SK-N-SH treated with all-trans-retinoic acid at 6 μM for 48 hours (cell line): ENCODE data around the gene TNK2.
A peak's percentile ranks its signal among the peaks of the same experiment; 100 is the strongest.
"Not testable (repeated sequence)": the region's sequence is repeated elsewhere in the genome, so short reads cannot be mapped to it uniquely, and the experiment has no call there.

Experiments
- ATAC-seq: fragments of 200-7000 bp; cut with Tn5 transposase; 3 replicates; pipeline ENCODE4 v1.9.1; 2020; ENCODE audit warnings: mild to moderate bottlenecking, moderate library complexity
- ARNTL ChIP-seq: fragments of 450-650 bp; formaldehyde crosslinking; IDR thresholded peaks from 2 replicates; pipeline ENCODE4 v1.5.0; 2020; ENCODE audit warnings: low read depth, mild to moderate bottlenecking, moderate library complexity, borderline replicate concordance
- BACH2 ChIP-seq: fragments of 250-450 bp; sonication (Bioruptor Pico); IDR thresholded peaks from 2 replicates; pipeline ENCODE4 v1.9.0; 2021; ENCODE audit warnings: mild to moderate bottlenecking, borderline replicate concordance
- CSDC2 ChIP-seq: fragments of 250-450 bp; sonication (Bioruptor Pico); IDR thresholded peaks from 2 replicates; pipeline ENCODE4 v1.5.0; 2020; ENCODE audit warnings: mild to moderate bottlenecking, moderate library complexity
- ESRRG ChIP-seq: fragments of 250-450 bp; sonication (Bioruptor Pico); IDR thresholded peaks from 2 replicates; pipeline ENCODE4 v1.6.1; 2021; ENCODE audit warnings: mild to moderate bottlenecking
- GLIS3 ChIP-seq: fragments of 250-450 bp; sonication (Bioruptor Pico); IDR thresholded peaks from 2 replicates; pipeline ENCODE4 v1.5.0; 2020; ENCODE audit warnings: mild to moderate bottlenecking, moderate library complexity
- OSR1 ChIP-seq: fragments of 250-450 bp; sonication (Bioruptor Pico); IDR thresholded peaks from 2 replicates; pipeline ENCODE4 v1.8.0; 2022; ENCODE audit warnings: moderate library complexity, mild to moderate bottlenecking, inconsistent platforms
- PPARA ChIP-seq: fragments of 250-450 bp; sonication (Bioruptor Pico); IDR thresholded peaks from 2 replicates; pipeline ENCODE4 v1.5.0; 2020; ENCODE audit warnings: mild to moderate bottlenecking, borderline replicate concordance
- RARB ChIP-seq: fragments of 250-450 bp; sonication (Bioruptor Pico); IDR thresholded peaks from 2 replicates; pipeline ENCODE4 v1.8.0; 2021; ENCODE audit warnings: mild to moderate bottlenecking, moderate library complexity
- TCF4 ChIP-seq: fragments of 250-450 bp; sonication (Bioruptor Pico); IDR thresholded peaks from 2 replicates; pipeline ENCODE4 v1.8.0; 2021; ENCODE audit warnings: mild to moderate bottlenecking, moderate library complexity, borderline replicate concordance
- ZC3H10 ChIP-seq: fragments of 250-450 bp; sonication (Bioruptor Pico); IDR thresholded peaks from 2 replicates; pipeline ENCODE4 v1.5.1; 2021; ENCODE audit warnings: mild to moderate bottlenecking, moderate library complexity
- ZFP3 ChIP-seq: fragments of 250-450 bp; sonication (Bioruptor Pico); IDR thresholded peaks from 2 replicates; pipeline ENCODE4 v1.5.0; 2020; ENCODE audit warnings: mild to moderate bottlenecking, moderate library complexity
- ZFP30 ChIP-seq: fragments of 450-650 bp; formaldehyde crosslinking; IDR thresholded peaks from 2 replicates; pipeline ENCODE4 v1.5.0; 2022; ENCODE audit warnings: mild to moderate bottlenecking, moderate library complexity
- ZNF70 ChIP-seq: fragments of 450-650 bp; formaldehyde crosslinking; IDR thresholded peaks from 2 replicates; pipeline ENCODE4 v1.5.0; 2020; ENCODE audit warnings: mild to moderate bottlenecking, moderate library complexity
- TF ChIP-seq, protein P1 (sequence below): fragments of 250-450 bp; sonication (Bioruptor Pico); IDR thresholded peaks from 2 replicates; pipeline ENCODE4 v1.5.0; 2020; ENCODE audit warnings: mild to moderate bottlenecking, moderate library complexity
- TF ChIP-seq, protein P2 (sequence below): fragments of 250-450 bp; sonication (Bioruptor Pico); IDR thresholded peaks from 2 replicates; pipeline ENCODE4 v1.8.0; 2020; ENCODE audit warnings: mild to moderate bottlenecking, moderate library complexity, borderline replicate concordance
- TF ChIP-seq, protein P3 (sequence below): fragments of 250-450 bp; sonication (Bioruptor Pico); IDR thresholded peaks from 2 replicates; pipeline ENCODE4 v1.5.1; 2021; ENCODE audit warnings: mild to moderate bottlenecking, moderate library complexity
- TF ChIP-seq, protein P4 (sequence below): fragments of 250-450 bp; sonication (Bioruptor Pico); IDR thresholded peaks from 2 replicates; pipeline ENCODE4 v1.5.1; 2020; ENCODE audit warnings: low read depth, mild to moderate bottlenecking, moderate library complexity

The TNK2 gene

DNA sequence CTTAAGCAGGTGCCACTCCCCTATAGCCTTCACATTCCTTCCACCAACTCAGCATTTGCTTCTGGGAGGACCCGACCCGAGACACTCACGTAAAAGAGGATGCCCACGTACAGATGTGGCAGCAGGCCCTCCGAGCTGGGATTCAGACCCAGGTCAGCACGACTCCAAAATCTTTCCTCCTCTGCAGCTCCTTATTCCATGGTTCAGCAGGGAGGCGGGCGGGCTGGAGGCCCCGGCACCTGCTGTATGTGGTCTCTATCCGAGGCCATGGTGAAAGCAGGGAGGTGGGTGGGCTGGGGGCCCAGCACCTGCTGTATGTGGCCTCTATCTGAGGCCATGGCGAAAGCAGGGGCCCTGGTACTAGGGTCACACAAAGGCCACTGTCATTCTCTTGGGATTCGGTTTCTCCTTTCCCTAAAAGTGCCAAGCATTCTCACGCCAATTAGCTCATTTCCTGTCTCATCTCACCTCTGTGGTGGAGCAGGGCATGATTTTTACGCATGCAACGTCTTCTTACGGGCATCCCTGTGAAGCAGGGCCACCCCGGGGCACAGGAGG is 90.7 kb downstream of the TNK2 start:
- ATAC-seq, result no peak
- TF ChIP-seq ARNTL (no peak), ZFP30 (no peak), BACH2 (CRISPR knock-in tag) (no peak), ZC3H10 (no peak), ZNF70 (CRISPR knock-in tag) (no peak), ESRRG (CRISPR knock-in tag) (no peak)
- TF ChIP-seq, protein P1, sequence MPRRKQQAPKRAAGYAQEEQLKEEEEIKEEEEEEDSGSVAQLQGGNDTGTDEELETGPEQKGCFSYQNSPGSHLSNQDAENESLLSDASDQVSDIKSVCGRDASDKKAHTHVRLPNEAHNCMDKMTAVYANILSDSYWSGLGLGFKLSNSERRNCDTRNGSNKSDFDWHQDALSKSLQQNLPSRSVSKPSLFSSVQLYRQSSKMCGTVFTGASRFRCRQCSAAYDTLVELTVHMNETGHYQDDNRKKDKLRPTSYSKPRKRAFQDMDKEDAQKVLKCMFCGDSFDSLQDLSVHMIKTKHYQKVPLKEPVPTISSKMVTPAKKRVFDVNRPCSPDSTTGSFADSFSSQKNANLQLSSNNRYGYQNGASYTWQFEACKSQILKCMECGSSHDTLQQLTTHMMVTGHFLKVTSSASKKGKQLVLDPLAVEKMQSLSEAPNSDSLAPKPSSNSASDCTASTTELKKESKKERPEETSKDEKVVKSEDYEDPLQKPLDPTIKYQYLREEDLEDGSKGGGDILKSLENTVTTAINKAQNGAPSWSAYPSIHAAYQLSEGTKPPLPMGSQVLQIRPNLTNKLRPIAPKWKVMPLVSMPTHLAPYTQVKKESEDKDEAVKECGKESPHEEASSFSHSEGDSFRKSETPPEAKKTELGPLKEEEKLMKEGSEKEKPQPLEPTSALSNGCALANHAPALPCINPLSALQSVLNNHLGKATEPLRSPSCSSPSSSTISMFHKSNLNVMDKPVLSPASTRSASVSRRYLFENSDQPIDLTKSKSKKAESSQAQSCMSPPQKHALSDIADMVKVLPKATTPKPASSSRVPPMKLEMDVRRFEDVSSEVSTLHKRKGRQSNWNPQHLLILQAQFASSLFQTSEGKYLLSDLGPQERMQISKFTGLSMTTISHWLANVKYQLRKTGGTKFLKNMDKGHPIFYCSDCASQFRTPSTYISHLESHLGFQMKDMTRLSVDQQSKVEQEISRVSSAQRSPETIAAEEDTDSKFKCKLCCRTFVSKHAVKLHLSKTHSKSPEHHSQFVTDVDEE (CRISPR knock-in tag), result no peak
- TF ChIP-seq, protein P2, sequence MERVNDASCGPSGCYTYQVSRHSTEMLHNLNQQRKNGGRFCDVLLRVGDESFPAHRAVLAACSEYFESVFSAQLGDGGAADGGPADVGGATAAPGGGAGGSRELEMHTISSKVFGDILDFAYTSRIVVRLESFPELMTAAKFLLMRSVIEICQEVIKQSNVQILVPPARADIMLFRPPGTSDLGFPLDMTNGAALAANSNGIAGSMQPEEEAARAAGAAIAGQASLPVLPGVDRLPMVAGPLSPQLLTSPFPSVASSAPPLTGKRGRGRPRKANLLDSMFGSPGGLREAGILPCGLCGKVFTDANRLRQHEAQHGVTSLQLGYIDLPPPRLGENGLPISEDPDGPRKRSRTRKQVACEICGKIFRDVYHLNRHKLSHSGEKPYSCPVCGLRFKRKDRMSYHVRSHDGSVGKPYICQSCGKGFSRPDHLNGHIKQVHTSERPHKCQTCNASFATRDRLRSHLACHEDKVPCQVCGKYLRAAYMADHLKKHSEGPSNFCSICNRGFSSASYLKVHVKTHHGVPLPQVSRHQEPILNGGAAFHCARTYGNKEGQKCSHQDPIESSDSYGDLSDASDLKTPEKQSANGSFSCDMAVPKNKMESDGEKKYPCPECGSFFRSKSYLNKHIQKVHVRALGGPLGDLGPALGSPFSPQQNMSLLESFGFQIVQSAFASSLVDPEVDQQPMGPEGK (CRISPR knock-in tag), result no peak
- TF ChIP-seq, protein P3, sequence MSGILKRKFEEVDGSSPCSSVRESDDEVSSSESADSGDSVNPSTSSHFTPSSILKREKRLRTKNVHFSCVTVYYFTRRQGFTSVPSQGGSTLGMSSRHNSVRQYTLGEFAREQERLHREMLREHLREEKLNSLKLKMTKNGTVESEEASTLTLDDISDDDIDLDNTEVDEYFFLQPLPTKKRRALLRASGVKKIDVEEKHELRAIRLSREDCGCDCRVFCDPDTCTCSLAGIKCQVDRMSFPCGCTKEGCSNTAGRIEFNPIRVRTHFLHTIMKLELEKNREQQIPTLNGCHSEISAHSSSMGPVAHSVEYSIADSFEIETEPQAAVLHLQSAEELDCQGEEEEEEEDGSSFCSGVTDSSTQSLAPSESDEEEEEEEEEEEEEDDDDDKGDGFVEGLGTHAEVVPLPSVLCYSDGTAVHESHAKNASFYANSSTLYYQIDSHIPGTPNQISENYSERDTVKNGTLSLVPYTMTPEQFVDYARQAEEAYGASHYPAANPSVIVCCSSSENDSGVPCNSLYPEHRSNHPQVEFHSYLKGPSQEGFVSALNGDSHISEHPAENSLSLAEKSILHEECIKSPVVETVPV (CRISPR knock-in tag), result no peak

DNA sequence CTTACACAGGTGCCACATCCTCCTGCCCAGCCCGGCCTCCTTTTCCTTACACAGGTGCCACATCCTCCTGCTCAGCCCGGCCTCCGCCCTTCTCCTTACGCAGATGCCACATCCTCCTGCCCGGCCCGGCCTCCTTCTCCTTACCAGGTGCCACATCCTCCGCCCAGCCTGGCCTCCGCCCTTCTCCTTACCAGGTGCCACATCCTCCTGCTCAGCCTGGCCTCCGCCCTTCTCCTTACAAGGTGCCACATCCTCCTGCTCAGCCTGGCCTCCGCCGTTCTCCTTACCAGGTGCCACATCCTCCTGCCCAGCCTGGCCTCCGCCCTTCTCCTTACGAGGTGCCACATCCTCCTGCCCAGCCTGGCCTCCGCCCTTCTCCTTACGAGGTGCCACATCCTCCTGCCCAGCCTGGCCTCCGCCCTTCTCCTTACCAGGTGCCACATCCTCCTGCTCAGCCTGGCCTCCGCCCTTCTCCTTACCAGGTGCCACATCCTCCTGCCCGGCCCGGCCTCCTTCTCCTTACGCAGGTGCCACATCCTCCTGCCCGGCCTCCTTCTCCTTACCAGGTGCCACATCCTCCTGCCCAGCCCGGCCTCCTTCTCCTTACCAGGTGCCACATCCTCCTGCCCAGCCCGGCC is 92.0 kb downstream of the TNK2 start:
- not testable (repeated sequence) for ATAC-seq

DNA sequence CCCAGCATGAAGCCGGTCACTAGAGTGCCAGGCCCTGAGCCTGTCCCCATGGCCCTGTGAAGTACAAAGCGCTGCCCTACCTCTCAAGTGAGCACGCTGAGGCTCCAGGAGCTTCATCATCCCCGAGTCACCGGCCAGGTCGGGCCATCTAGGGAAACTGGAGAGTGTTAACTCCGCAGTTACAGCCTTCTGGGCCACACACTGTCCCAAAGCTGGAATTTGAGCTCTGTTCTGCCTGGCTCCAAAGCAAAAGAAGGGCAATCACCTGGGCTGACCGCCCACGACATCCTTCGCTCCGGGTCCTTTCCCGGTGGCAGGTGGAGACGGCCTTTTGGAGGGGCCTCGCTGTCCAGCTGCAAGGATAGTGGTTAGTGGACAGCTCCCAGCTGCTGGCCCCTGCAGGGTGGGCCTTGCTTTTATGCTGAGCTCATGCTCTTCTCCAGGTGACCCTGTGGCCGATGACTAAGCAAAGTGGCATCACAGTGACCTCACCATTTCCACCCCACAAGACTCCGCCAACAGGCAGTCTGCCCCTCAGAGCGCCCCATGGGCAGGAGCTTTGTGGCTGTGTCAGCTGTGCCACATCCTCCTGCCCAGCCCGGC is 93.1 kb downstream of the TNK2 start:
- TF ChIP-seq RARB (CRISPR knock-in tag) (no peak), GLIS3 (CRISPR knock-in tag) (no peak), CSDC2 (no peak), ZNF70 (CRISPR knock-in tag) (no peak), OSR1 (CRISPR knock-in tag) (no peak), ZFP30 (no peak), ESRRG (CRISPR knock-in tag) (no peak), TCF4 (CRISPR knock-in tag) (no peak), ZFP3 (no peak), BACH2 (CRISPR knock-in tag) (no peak)
- TF ChIP-seq, protein P1 (CRISPR knock-in tag), result no peak
- peak; percentile 30; the same call in 1 of the 3 replicates for ATAC-seq

DNA sequence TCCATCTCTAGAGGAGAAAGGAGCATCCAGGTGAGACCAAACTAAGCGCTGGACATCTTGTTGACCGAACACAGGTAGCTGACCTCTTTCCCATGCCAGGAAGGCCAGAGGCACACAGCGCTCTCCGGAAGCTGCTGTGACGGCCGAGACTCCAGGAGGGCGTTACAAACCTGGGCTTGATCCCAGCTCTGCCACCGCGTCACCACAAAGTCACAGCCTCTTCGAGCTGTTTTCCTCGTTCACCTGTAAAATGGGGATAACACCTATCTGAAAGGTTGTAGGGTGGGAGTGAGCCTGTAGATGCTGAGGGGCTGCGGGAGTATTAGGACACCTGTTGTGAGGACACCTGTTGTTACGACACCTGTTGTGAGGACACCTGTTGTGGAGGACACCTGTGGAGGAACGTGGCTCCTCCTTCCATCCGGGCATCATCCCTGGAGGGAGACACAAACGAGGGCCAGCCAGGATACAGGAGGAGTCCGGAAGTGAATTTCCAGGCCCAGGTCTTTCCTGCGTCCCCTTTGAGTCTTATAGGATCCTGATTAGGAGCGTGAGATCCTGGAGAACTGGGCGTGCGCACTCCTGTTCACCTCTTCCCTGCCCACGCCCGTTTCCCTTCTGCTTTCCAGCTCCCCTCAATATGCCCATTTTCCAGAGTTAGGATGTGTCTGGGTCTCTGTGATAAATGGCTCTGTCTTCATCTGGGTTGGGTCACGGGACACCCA is 94.3 kb downstream of the TNK2 start:
- no peak for ATAC-seq
- TF ChIP-seq CSDC2, result no peak
- no peak for TF ChIP-seq PPARA (CRISPR knock-in tag)
- TF ChIP-seq, protein P1 (CRISPR knock-in tag), result no peak
- TF ChIP-seq, protein P4, sequence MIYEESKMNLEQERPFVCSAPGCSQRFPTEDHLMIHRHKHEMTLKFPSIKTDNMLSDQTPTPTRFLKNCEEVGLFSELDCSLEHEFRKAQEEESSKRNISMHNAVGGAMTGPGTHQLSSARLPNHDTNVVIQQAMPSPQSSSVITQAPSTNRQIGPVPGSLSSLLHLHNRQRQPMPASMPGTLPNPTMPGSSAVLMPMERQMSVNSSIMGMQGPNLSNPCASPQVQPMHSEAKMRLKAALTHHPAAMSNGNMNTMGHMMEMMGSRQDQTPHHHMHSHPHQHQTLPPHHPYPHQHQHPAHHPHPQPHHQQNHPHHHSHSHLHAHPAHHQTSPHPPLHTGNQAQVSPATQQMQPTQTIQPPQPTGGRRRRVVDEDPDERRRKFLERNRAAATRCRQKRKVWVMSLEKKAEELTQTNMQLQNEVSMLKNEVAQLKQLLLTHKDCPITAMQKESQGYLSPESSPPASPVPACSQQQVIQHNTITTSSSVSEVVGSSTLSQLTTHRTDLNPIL (CRISPR knock-in tag), result no peak
- TF ChIP-seq BACH2 (CRISPR knock-in tag), result no peak
- TF ChIP-seq ESRRG (CRISPR knock-in tag), result no peak
- TF ChIP-seq, protein P2 (CRISPR knock-in tag), result no peak
